Measurements from ENCODE around the gene APOBR. TPM values are rescaled to one million over a fixed set of nuclear protein-coding genes. Genes with fewer than 3 reads are reported as not detected.
"Not testable (repeated sequence)": the region's sequence is repeated elsewhere in the genome, so short reads cannot be mapped to it uniquely, and the experiment has no call there.

The APOBR gene
- total and polyA plus RNA-seq, 11 donors, result 0.15 to 4.7 (median 0.79) TPM

GRCh38 chr16:28498666-28499381, 4.4 kb downstream of the APOBR start:
- intact Hi-C loops (cut with DNase I), result loop anchor here in 3 of 10 donors (5.0 to 10.0 kb wide), 4 partner anchors 43 to 204 kb away; partner anchors contain the start of genes SBK1 (in 1 of the 3) and SGF29 (in 1 of the 3)

GRCh38 chr16:28499854-28500253, 5.4 kb downstream of the APOBR start:
- H3K4me1 ChIP-seq, result peaks cover 0 to 18% (median 0%) of the 10 kb centered on the region in 12 donors
- WGBS, 4 donors, result 70 to 75% (median 74%) methylated on average over 10 of the region's 10 CpGs
- intact Hi-C loops (cut with DNase I), result loop anchor here in 3 of 10 donors (5.0 to 10.0 kb wide), 4 partner anchors 42 to 205 kb away; partner anchors contain the start of genes SBK1 (in 1 of the 3) and SGF29 (in 1 of the 3)
- TF ChIP-seq POLR2A (IDR thresholded peaks at IDR 0.05), result no peak
- TF ChIP-seq CTCF (IDR thresholded peaks at IDR 0.05), result no peak
- peaks cover 0 to 8% (median 0%) of the 10 kb centered on the region in 9 donors for H3K36me3 ChIP-seq
- no peak overlapping the region for H3K27ac ChIP-seq
- H3K27me3 ChIP-seq, result peaks cover 0 to 4% (median 0%) of the 10 kb centered on the region in 9 donors
- H3K9me3 ChIP-seq, result no peaks in the 10 kb centered on the region
- H3K4me3 ChIP-seq, result no peak overlapping the region
- DNase-seq, result no peak
- no peak for ATAC-seq

More at GRCh38 chr16:28498666-28499381, 4.4 kb downstream of the APOBR start:
- H3K36me3 ChIP-seq, result peaks cover 0 to 8% (median 0%) of the 10 kb centered on the region in 9 donors
- no peak for DNase-seq
- no peak overlapping the region for H3K4me3 ChIP-seq
- H3K27ac ChIP-seq, result no peak overlapping the region
- no peak for ATAC-seq
- peaks cover 0 to 20% (median 0%) of the 10 kb centered on the region in 12 donors for H3K4me1 ChIP-seq
- peaks cover 0 to 4% (median 0%) of the 10 kb centered on the region in 9 donors for H3K27me3 ChIP-seq
- no peaks in the 10 kb centered on the region for H3K9me3 ChIP-seq
- TF ChIP-seq CTCF (IDR thresholded peaks at IDR 0.05) (no peak), POLR2A (IDR thresholded peaks at IDR 0.05) (no peak)
- 80 to 84% (median 84%) methylated on average over 13 to 15 of the region's 15 CpGs for WGBS, 4 donors

- intact Hi-C loops (cut with DNase I); DNase-seq; H3K36me3 ChIP-seq; ATAC-seq; H3K4me3 ChIP-seq; H3K27me3 ChIP-seq; H3K9me3 ChIP-seq; H3K27ac ChIP-seq: not testable (repeated sequence)
- H3K4me1 ChIP-seq, result peaks cover 0 to 18% (median 0%) of the 10 kb centered on the region in 12 donors
- WGBS, 4 donors, result 79 to 81% (median 80%) methylated on average over 18 of the region's 18 CpGs
Observed at GRCh38 chr16:28500476-28501180, 6.2 kb downstream of the APOBR start.

GRCh38 chr16:28501258-28502232, 7.1 kb downstream of the APOBR start:
- DNase-seq, result no peak
- Histone ChIP-seq H3K36me3 (peaks cover 0 to 8% (median 0%) of the 10 kb centered on the region in 9 donors), H3K4me1 (peaks cover 0 to 17% (median 0%) of the 10 kb centered on the region in 12 donors), H3K27ac (no peak overlapping the region), H3K4me3 (no peak overlapping the region), H3K9me3 (no peaks in the 10 kb centered on the region), H3K27me3 (peaks cover 0 to 4% (median 0%) of the 10 kb centered on the region in 9 donors)
- intact Hi-C loops (cut with DNase I), result no loop called here
- 83 to 87% (median 85%) methylated on average over 19 of the region's 19 CpGs for WGBS, 4 donors
- TF ChIP-seq POLR2A (IDR thresholded peaks at IDR 0.05) (no peak), CTCF (IDR thresholded peaks at IDR 0.05) (no peak)
- peak in 1 of 4 donors; percentile 7 for ATAC-seq
